Measurements from ENCODE around the gene WNT3A. TPM values are rescaled to one million over a fixed set of nuclear protein-coding genes. Genes with fewer than 3 reads are reported as not detected.

WNT3A gene
- total and polyA plus RNA-seq, 2 of the 4 experiments (the other 2 are of a cell fraction) = not detected

DNA sequence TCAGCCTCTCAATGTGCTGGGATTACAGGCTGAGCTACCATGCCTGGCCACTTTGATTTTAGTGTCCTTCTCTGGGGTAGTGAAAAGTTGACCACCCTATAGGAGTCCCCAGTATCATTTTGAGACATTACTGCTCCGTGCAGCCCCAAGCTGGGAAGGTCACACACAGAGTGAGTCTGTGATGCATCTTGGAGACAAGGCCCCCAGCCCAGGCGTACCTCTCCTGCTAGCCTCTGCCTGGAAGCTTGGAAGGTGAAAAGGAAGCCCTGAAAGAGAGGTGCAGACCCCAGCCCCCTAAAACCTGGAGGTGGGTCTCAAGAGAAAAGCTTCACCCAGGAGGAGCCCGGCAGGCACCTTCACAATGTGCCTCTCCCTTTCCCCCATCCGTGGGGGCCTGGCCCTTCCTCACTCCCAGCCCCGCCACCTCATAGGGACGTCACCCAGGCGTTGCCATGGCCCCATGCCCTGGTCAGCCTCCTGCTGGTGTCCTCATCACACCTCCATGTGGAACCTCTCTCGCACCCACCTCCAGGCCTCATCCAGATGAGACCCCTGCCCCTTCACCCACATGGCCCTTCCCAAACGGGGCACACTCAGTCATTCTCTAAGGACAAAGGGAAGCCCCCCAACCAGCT is 70.1 kb downstream of the WNT3A start:
- Histone ChIP-seq H2AFZ (replicated peaks; ENCODE audit: low read length, poor library complexity) (no peak overlapping the region), H3K23ac (ENCODE audit: low read depth, low read length) (no peak overlapping the region), H3K14ac (replicated peaks; ENCODE audit: low read depth, low read length) (no peak overlapping the region), H2BK20ac (ENCODE audit: low read depth, low read length) (no peak overlapping the region), H3K4me1 (ENCODE audit: control insufficient read depth, insufficient read depth, low read length) (peaks cover 2% of the 10 kb centered on the region; the same call in 1 of the 2 replicates), H4K8ac (ENCODE audit: low read depth in 2 of 2, low read length in 2 of 2) (no peak overlapping the region), H3K4ac (ENCODE audit: low read depth, low read length) (no peak overlapping the region), H3K36me3 (ENCODE audit: control insufficient read depth, insufficient read depth, low read length) (no peaks in the 10 kb centered on the region), H2BK5ac (ENCODE audit: low read depth, low read length, poor library complexity, severe bottlenecking) (no peak overlapping the region), H3K56ac (ENCODE audit: extremely low read depth, insufficient read depth, low read length) (no peak overlapping the region), H2BK15ac (ENCODE audit: low read depth, low read length) (no peak overlapping the region), H3K27me3 (ENCODE audit: control insufficient read depth, insufficient read depth, low read length) (no peaks in the 10 kb centered on the region), H3K9me1 (ENCODE audit: insufficient read depth, low read length) (no peaks in the 10 kb centered on the region; the same call in 1 of the 2 replicates), H3K4me2 (ENCODE audit: low read depth, low read length) (no peak overlapping the region), H3K27ac (ENCODE audit: insufficient read depth, low read length) (no peak overlapping the region), H2AK5ac (ENCODE audit: low read depth, low read length) (no peak overlapping the region), H2BK120ac (ENCODE audit: low read depth, low read length) (no peak overlapping the region), H3K18ac (ENCODE audit: low read depth, low read length) (no peak overlapping the region), H3K9me3 (ENCODE audit: control insufficient read depth, insufficient read depth, low read length) (no peaks in the 10 kb centered on the region), H2AK9ac (replicated peaks; ENCODE audit: low read depth, low read length, poor library complexity) (no peak overlapping the region), H3K9ac (ENCODE audit: low read depth, low read length) (no peak overlapping the region), H3K4me3 (ENCODE audit: insufficient read depth, low read depth, low read length) (no peak overlapping the region), H4K5ac (ENCODE audit: low read depth, low read length) (no peak overlapping the region), H4K20me1 (ENCODE audit: insufficient read depth, low read length) (peaks cover 23% of the 10 kb centered on the region), H3K79me1 (ENCODE audit: low read depth in 1 of 2, low read length in 2 of 2) (peaks cover 3 to 20% of the 10 kb centered on the region in 2 experiments; a peak in 2 of 4 replicates), H4K91ac (ENCODE audit: insufficient read depth, low read depth, low read length) (no peak overlapping the region)
- ChIA-PET POLR2A (ENCODE audit: unreplicated experiment) (no interaction called here), CTCF (no interaction called here)
- WGBS, 2 experiments (ENCODE audit: extremely low coverage in 2 of 2, insufficient read length in 1 of 2) = 48% methylated on average over 6 of the region's 9 CpGs; no CpG with 5 or more reads in 1 of the 2 experiments
- DNase-seq (no peak), ATAC-seq (ENCODE audit: low read depth) (no peak)
- dilution Hi-C loops (cut with HindIII; ENCODE audit: low sequenced_read_pairs, unreplicated experiment) (no loop called here), in situ Hi-C loops (cut with MboI; ENCODE audit: low sequenced_read_pairs) (no loop called here), intact Hi-C loops (cut with micrococcal nuclease) (no loop called here)
- no TSS peak for BruUV-seq (replicated peaks)
- no peak for TF ChIP-seq MXI1 (IDR thresholded peaks at IDR 0.05; ENCODE audit: borderline replicate concordance, low read depth, low read length)
- no peak for TF ChIP-seq MAZ (IDR thresholded peaks at IDR 0.05; ENCODE audit: borderline replicate concordance, low read depth, low read length)
- TF ChIP-seq ELK1 (IDR thresholded peaks at IDR 0.05; ENCODE audit: borderline replicate concordance, low read depth, low read length) = no peak
- no peak for TF ChIP-seq CHD1 (IDR thresholded peaks at IDR 0.05; ENCODE audit: low read depth, low read length)
- TF ChIP-seq CEBPB (IDR thresholded peaks at IDR 0.05; ENCODE audit: low read depth, low read length) = no peak
- TF ChIP-seq RFX5 (IDR thresholded peaks at IDR 0.05; ENCODE audit: low read depth, low read length) = no peak
- TF ChIP-seq NFE2L2 (IDR thresholded peaks at IDR 0.05; ENCODE audit: low read depth, low read length) = no peak
- no peak for TF ChIP-seq POLR2A (IDR thresholded peaks at IDR 0.05; ENCODE audit: low read depth, low read length)
- no peak for TF ChIP-seq RCOR1 (IDR thresholded peaks at IDR 0.05; ENCODE audit: insufficient replicate concordance, low read length)
